ENCODE results near the gene APOC3. TPM values are rescaled to one million over a fixed set of nuclear protein-coding genes. Genes with fewer than 3 reads are reported as not detected.

Gene APOC3
- total RNA-seq, 1 experiment from 2014 or later, result not detected

DNA sequence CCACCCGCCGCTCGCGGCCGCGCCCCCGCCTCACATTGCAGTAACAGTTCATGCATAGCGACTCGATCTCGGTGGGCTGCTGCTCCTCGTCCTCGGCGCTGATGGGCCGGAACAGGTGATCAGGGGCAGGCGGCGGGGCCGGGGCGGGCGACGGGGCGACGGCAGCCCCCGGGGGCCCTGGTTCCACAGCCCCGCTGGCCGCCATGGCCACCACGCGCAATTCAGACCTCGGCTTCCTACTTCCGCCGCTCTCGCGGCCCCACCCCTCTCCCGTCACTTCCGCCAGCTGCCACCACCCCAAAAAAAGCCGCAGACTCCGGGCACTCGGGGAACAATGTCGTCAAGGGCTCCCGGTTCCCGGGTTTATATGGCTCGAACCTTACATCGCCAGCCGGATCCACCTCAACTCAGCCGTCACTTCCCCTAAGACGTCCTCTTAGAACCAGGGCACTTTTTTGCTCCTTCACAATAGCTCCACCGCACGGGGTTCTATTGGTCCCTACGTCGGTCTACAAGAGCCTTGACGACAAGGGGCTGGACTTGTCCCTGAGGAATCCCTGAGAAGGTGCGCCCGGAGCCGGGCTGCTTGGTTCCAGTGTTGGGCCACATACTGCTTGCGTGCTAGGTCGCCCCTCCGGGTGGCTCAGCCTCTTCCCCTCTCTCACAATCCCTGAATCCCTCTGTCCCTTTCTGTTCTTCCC is 41.8 kb upstream of the APOC3 start, which contains the start of gene ZPR1:
Gene ZPR1, minus strand, starts transcription at position 238 of the 701 bp plus-strand sequence. Its CDS starts 33 bp downstream, at position 205.
- H3K9me2 ChIP-seq (replicated peaks; ENCODE audit: low read length), result no peaks in the 10 kb centered on the region
- H3K27me3 ChIP-seq (ENCODE audit: low read length), result no peaks in the 10 kb centered on the region
- ChIA-PET CTCF (interaction anchor here (0.6 to 2.6 kb wide), 3 partner anchors 40 to 318 kb away, joined by 4 to 16 read pairs (median 6); partner anchors contain the start of gene APOA1), POLR2A (ENCODE audit: unreplicated experiment) (interaction anchor here (0.6 to 2.0 kb wide), 4 partner anchors 48 to 392 kb away, joined by 3 to 8 read pairs (median 6); no protein-coding TSS in a partner anchor)
- peaks cover 37% of the 10 kb centered on the region for H3K36me3 ChIP-seq (ENCODE audit: low read depth, low read length)
- peaks cover 37% of the 10 kb centered on the region for H3K4me1 ChIP-seq (ENCODE audit: insufficient read depth, low read length)
- intact Hi-C loops (cut with micrococcal nuclease), result loop anchor here (1.0 to 2.0 kb wide), 2 partner anchors 15 to 47 kb away; no protein-coding TSS in a partner anchor
- peaks cover 26% of the 10 kb centered on the region for H3K79me2 ChIP-seq (ENCODE audit: low read length)
- no peaks in the 10 kb centered on the region for H3K9me3 ChIP-seq (ENCODE audit: low read length)
- no peak for TF ChIP-seq EZH2phosphoT487 (IDR thresholded peaks at IDR 0.05; ENCODE audit: borderline replicate concordance, low read length)
- TF ChIP-seq CTCF (conservative IDR thresholded peaks at IDR 0.05; ENCODE audit: low read depth, low read length), result no peak
- TF ChIP-seq EZH2 (IDR thresholded peaks at IDR 0.05; ENCODE audit: low read length, unreplicated experiment), result no peak
- H4K20me1 ChIP-seq (ENCODE audit: low read length), result no peaks in the 10 kb centered on the region; the same call in 1 of the 2 replicates
- peak within 1 kb of the TSS; percentile 94 for H3K4me2 ChIP-seq (ENCODE audit: low read length)
- ATAC-seq (peak; percentile 81), DNase-seq (peak; percentile 64)
- H3K27ac ChIP-seq (ENCODE audit: low read length), result peak within 1 kb of the TSS; percentile 11; the same call in 1 of the 2 replicates
- peak within 1 kb of the TSS; percentile 97 for H2AFZ ChIP-seq (ENCODE audit: low read length)
- BruUV-seq (replicated peaks), result TSS peak; percentile 97
- H3F3A ChIP-seq (ENCODE audit: low read length, unreplicated experiment), result no peaks in the 10 kb centered on the region
- peak within 1 kb of the TSS; percentile 92 for H3K9ac ChIP-seq (ENCODE audit: low read length)
- H3K4me3 ChIP-seq (ENCODE audit: low read length), result peak within 1 kb of the TSS; percentile 83

DNA sequence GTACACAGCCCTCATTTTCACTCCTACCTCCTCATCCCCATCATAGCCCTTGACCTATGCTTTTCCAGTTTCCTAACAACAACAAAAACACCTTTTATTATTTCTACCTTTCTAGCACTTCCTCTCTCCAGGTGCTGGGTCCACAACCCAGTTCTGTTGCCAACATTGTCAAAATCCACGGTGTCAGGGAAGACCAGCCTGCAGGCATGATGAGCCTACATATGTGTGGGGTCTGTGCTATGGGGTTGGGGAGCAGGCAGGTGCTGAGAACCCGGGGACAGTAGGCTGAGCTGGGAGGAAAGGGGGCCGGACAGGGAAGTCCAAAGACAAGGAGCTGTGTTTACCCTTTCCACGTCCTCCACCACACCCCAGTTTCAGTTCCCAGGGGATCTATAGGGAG is 41.2 kb upstream of the APOC3 start:
- H3K4me2 ChIP-seq (ENCODE audit: low read length), result peak overlapping the region; percentile 94
- H3F3A ChIP-seq (ENCODE audit: low read length, unreplicated experiment), result no peaks in the 10 kb centered on the region
- H3K4me1 ChIP-seq (ENCODE audit: insufficient read depth, low read length), result peaks cover 37% of the 10 kb centered on the region
- peak overlapping the region; percentile 83 for H3K4me3 ChIP-seq (ENCODE audit: low read length)
- POLR2A ChIA-PET (ENCODE audit: unreplicated experiment), result interaction anchor here (0.6 to 2.0 kb wide), 4 partner anchors 47 to 391 kb away, joined by 3 to 8 read pairs (median 6); no protein-coding TSS in a partner anchor
- ATAC-seq (no peak), DNase-seq (no peak)
- no TSS peak for BruUV-seq (replicated peaks)
- peaks cover 31% of the 10 kb centered on the region for H3K36me3 ChIP-seq (ENCODE audit: low read depth, low read length)
- TF ChIP-seq EZH2phosphoT487 (IDR thresholded peaks at IDR 0.05; ENCODE audit: borderline replicate concordance, low read length), result no peak
- TF ChIP-seq CTCF (conservative IDR thresholded peaks at IDR 0.05; ENCODE audit: low read depth, low read length), result no peak
- H3K9me3 ChIP-seq (ENCODE audit: low read length), result no peaks in the 10 kb centered on the region
- peak overlapping the region; percentile 92 for H3K9ac ChIP-seq (ENCODE audit: low read length)
- peak overlapping the region; percentile 97 for H2AFZ ChIP-seq (ENCODE audit: low read length)
- H4K20me1 ChIP-seq (ENCODE audit: low read length), result no peaks in the 10 kb centered on the region; the same call in 1 of the 2 replicates
- intact Hi-C loops (cut with micrococcal nuclease), result loop anchor here (1.0 to 2.0 kb wide), 2 partner anchors 15 to 46 kb away; no protein-coding TSS in a partner anchor
- no peaks in the 10 kb centered on the region for H3K9me2 ChIP-seq (replicated peaks; ENCODE audit: low read length)
- H3K27ac ChIP-seq (ENCODE audit: low read length), result no peak overlapping the region
- peaks cover 26% of the 10 kb centered on the region for H3K79me2 ChIP-seq (ENCODE audit: low read length)
- CTCF ChIA-PET, result interaction anchor here (2.6 kb wide), 1 partner anchor 48 kb away, joined by 16 read pairs; the partner anchor contains the start of gene APOA1
- no peaks in the 10 kb centered on the region for H3K27me3 ChIP-seq (ENCODE audit: low read length)
